Measurements from ENCODE around the gene SACM1L. TPM values are rescaled to one million over a fixed set of nuclear protein-coding genes. Genes with fewer than 3 reads are reported as not detected.

SACM1L gene
- total RNA-seq, 1 donor, result 28.6 TPM

DNA sequence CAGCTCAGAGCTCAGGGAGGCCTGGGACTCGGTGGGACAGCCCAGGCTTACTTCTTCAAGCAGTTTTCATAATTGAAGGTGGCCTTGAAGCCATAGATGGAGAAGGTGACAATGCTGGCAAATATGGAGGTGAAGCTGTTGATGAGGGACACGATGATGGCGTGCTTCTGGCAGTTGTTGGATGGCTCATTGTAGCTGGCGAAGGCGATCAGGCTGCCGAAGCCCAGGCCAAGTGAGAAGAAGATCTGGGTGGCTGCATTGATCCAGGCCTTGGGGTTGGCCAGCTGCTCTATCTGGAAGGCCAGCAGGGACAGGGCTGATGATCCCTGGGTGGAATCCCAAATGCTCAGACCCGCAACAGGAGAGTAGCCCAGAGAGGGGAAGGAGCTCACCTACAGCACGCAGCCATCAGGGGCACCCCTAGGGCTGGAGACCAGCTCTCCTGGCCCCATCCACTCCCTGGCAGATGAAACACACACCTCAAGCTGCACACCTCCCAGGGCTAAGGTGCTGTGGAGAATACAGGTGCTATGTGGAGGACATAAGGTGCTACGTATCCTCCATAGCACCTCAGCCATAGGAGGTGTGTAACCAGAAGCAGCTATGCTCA lies 82.1 kb downstream of the SACM1L start:
- Histone ChIP-seq H3K27me3 (ENCODE audit: insufficient read depth, low read length) (peaks cover 40% of the 10 kb centered on the region), H3K27ac (ENCODE audit: low read depth, low read length) (no peak overlapping the region), H3K4me3 (ENCODE audit: insufficient read depth, low read length) (no peak overlapping the region), H3K9me3 (ENCODE audit: low read depth, low read length) (no peaks in the 10 kb centered on the region), H2AFZ (ENCODE audit: low read length) (no peak overlapping the region), H3K36me3 (ENCODE audit: insufficient read depth, low read length) (no peaks in the 10 kb centered on the region), H4K20me1 (ENCODE audit: insufficient read depth, low read length) (no peaks in the 10 kb centered on the region), H3K4me1 (ENCODE audit: insufficient read depth, low read length) (no peaks in the 10 kb centered on the region), H3K79me2 (ENCODE audit: insufficient read depth, low read length) (no peaks in the 10 kb centered on the region), H3K4me2 (ENCODE audit: insufficient read depth, low read length) (no peak overlapping the region)
- TF ChIP-seq, protein P1, sequence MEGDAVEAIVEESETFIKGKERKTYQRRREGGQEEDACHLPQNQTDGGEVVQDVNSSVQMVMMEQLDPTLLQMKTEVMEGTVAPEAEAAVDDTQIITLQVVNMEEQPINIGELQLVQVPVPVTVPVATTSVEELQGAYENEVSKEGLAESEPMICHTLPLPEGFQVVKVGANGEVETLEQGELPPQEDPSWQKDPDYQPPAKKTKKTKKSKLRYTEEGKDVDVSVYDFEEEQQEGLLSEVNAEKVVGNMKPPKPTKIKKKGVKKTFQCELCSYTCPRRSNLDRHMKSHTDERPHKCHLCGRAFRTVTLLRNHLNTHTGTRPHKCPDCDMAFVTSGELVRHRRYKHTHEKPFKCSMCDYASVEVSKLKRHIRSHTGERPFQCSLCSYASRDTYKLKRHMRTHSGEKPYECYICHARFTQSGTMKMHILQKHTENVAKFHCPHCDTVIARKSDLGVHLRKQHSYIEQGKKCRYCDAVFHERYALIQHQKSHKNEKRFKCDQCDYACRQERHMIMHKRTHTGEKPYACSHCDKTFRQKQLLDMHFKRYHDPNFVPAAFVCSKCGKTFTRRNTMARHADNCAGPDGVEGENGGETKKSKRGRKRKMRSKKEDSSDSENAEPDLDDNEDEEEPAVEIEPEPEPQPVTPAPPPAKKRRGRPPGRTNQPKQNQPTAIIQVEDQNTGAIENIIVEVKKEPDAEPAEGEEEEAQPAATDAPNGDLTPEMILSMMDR (IDR thresholded peaks at IDR 0.05; ENCODE audit: extremely low read depth, low read depth, low read length), result no peak
- DNase-seq (ENCODE audit: insufficient read length, low spot score, missing footprints), result no peak

DNA sequence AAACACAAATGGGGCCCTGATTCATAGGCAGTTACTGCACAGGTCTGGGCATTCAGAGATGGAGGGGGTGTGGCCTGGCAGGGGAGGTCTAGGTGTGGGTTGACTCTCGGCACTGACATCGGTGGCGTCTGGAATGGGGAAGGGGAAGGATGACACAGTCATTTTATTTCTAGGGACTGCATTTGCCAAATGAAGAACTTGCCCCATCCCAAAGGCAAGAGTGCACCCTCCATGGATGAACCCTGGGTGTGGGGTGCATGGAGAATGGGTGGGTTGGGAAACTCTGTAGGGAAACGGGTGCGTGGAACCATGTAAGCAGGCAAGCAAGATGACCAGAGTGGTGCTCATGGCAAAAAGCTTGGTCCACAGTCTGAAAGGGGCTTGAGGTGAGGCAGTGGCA lies 82.6 kb downstream of the SACM1L start:
- peaks cover 42% of the 10 kb centered on the region for H3K27me3 ChIP-seq (ENCODE audit: insufficient read depth, low read length)
- no peaks in the 10 kb centered on the region for H3K36me3 ChIP-seq (ENCODE audit: insufficient read depth, low read length)
- no peaks in the 10 kb centered on the region for H4K20me1 ChIP-seq (ENCODE audit: insufficient read depth, low read length)
- DNase-seq (ENCODE audit: insufficient read length, low spot score, missing footprints), result no peak
- H3K4me2 ChIP-seq (ENCODE audit: insufficient read depth, low read length), result no peak overlapping the region
- no peaks in the 10 kb centered on the region for H3K9me3 ChIP-seq (ENCODE audit: low read depth, low read length)
- no peaks in the 10 kb centered on the region for H3K4me1 ChIP-seq (ENCODE audit: insufficient read depth, low read length)
- H2AFZ ChIP-seq (ENCODE audit: low read length), result no peak overlapping the region
- H3K27ac ChIP-seq (ENCODE audit: low read depth, low read length), result no peak overlapping the region
- TF ChIP-seq, protein P1 (IDR thresholded peaks at IDR 0.05; ENCODE audit: extremely low read depth, low read depth, low read length), result no peak
- H3K79me2 ChIP-seq (ENCODE audit: insufficient read depth, low read length), result no peaks in the 10 kb centered on the region
- no peak overlapping the region for H3K4me3 ChIP-seq (ENCODE audit: insufficient read depth, low read length)

DNA sequence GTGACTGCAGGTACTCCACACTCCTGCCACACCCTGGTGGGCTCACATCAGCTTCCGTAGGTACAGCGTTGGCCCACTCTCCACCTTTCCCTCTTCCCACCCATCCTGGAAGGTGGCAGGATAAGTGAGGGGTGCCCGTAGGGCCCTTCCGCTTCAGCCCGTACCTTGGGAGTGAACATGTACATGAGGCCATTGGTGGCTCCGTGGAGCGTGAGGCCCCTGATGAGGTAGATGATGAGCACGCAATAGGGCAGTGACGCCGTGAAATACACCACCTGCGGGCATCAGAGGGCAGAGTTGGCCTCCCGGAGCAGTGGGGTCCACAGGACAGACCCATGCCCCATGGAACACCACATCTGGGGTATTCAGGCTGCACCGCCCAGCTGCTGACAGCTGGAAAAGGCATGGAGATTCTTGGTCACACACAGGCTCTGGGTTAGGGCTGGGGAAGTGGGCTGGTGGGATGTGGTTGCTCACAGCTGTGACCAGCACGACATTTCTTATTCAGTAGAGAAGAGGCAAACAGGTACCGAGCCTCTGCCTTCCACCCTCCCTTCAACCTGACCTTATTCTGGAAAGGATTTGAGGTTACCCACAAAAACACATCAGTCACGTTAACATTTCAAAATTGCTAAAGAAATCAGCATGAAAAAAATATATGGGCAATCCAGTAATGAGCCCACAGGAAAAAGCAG lies 83.3 kb downstream of the SACM1L start:
- no peaks in the 10 kb centered on the region for H4K20me1 ChIP-seq (ENCODE audit: insufficient read depth, low read length)
- H3K79me2 ChIP-seq (ENCODE audit: insufficient read depth, low read length), result no peaks in the 10 kb centered on the region
- TF ChIP-seq, protein P1 (IDR thresholded peaks at IDR 0.05; ENCODE audit: extremely low read depth, low read depth, low read length), result no peak
- no peaks in the 10 kb centered on the region for H3K4me1 ChIP-seq (ENCODE audit: insufficient read depth, low read length)
- no peak overlapping the region for H3K4me3 ChIP-seq (ENCODE audit: insufficient read depth, low read length)
- H3K36me3 ChIP-seq (ENCODE audit: insufficient read depth, low read length), result no peaks in the 10 kb centered on the region
- H2AFZ ChIP-seq (ENCODE audit: low read length), result no peak overlapping the region
- peaks cover 43% of the 10 kb centered on the region for H3K27me3 ChIP-seq (ENCODE audit: insufficient read depth, low read length)
- H3K27ac ChIP-seq (ENCODE audit: low read depth, low read length), result no peak overlapping the region
- H3K4me2 ChIP-seq (ENCODE audit: insufficient read depth, low read length), result no peak overlapping the region
- H3K9me3 ChIP-seq (ENCODE audit: low read depth, low read length), result no peaks in the 10 kb centered on the region
- no peak for DNase-seq (ENCODE audit: insufficient read length, low spot score, missing footprints)

DNA sequence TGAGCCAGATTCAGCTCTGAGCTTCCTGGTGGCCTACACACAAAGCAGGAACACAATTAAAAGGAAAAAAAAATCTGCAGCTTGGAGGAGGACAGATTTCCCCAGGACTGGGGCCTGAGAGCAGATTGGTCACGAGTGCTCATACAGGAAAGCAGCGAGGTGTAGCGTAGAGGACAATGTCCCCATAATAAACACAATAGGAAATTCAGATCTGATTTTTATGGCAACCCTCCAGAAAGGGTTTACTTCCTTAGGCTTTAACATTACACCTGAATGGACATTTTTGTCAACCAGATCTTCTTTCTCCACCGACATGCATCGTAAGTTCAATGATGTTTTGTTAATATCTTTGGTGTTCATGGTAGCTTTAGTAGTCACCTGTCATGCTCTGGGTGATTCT lies 83.9 kb downstream of the SACM1L start:
- Histone ChIP-seq H3K4me2 (ENCODE audit: insufficient read depth, low read length) (no peak overlapping the region), H3K79me2 (ENCODE audit: insufficient read depth, low read length) (no peaks in the 10 kb centered on the region), H3K36me3 (ENCODE audit: insufficient read depth, low read length) (no peaks in the 10 kb centered on the region), H3K27ac (ENCODE audit: low read depth, low read length) (no peak overlapping the region), H3K27me3 (ENCODE audit: insufficient read depth, low read length) (peaks cover 47% of the 10 kb centered on the region), H4K20me1 (ENCODE audit: insufficient read depth, low read length) (no peaks in the 10 kb centered on the region), H3K9me3 (ENCODE audit: low read depth, low read length) (no peaks in the 10 kb centered on the region), H3K4me3 (ENCODE audit: insufficient read depth, low read length) (no peak overlapping the region), H2AFZ (ENCODE audit: low read length) (no peak overlapping the region), H3K4me1 (ENCODE audit: insufficient read depth, low read length) (no peaks in the 10 kb centered on the region)
- TF ChIP-seq, protein P1 (IDR thresholded peaks at IDR 0.05; ENCODE audit: extremely low read depth, low read depth, low read length), result no peak
- no peak for DNase-seq (ENCODE audit: insufficient read length, low spot score, missing footprints)

Data from osteoblast (primary cell).